Skeletal muscle tissue (tissue), 4 donors: ENCODE data around the gene TSPEAR. TPM values are rescaled to one million over a fixed set of nuclear protein-coding genes. Genes with fewer than 3 reads are reported as not detected.
"Not testable (repeated sequence)": the region's sequence is repeated elsewhere in the genome, so short reads cannot be mapped to it uniquely, and the experiment has no call there.

Source experiments
- H3K27ac ChIP-seq: one replicate; pipeline ENCODE4 v1.7.0; 2013; ENCODE audit warnings: mild to moderate bottlenecking, low read depth, low read length, inconsistent platforms
- H3K27me3 ChIP-seq, 3 donors: one replicate each; pipeline ENCODE4 v1.7.0; 2013; ENCODE audit warnings: low read length in 3 of 3; ENCODE audit not compliant: control insufficient read depth in 3 of 3, insufficient read depth in 3 of 3
- H3K36me3 ChIP-seq, 3 donors: one replicate each; pipeline ENCODE4 v1.7.0; 2013; ENCODE audit warnings: low read length in 3 of 3; ENCODE audit not compliant: control insufficient read depth in 3 of 3, insufficient read depth in 3 of 3
- H3K4me1 ChIP-seq, 3 donors: one replicate each; pipeline ENCODE4 v1.7.0; 2013; ENCODE audit warnings: low read length in 3 of 3, mild to moderate bottlenecking in 3 of 3; ENCODE audit not compliant: control insufficient read depth in 3 of 3, insufficient read depth in 3 of 3
- H3K4me3 ChIP-seq, 3 donors: one replicate each; pipeline ENCODE4 v1.7.0; 2013; ENCODE audit warnings: low read length in 3 of 3
- H3K9ac ChIP-seq, 3 donors: one replicate each; pipeline ENCODE4 v1.7.0; 2013; ENCODE audit warnings: low read length in 3 of 3, mild to moderate bottlenecking in 3 of 3, moderate library complexity in 2 of 3, low read depth in 1 of 3
- H3K9me3 ChIP-seq, 3 donors: one replicate each; pipeline ENCODE4 v1.7.0; 2013; ENCODE audit warnings: low read length in 3 of 3; ENCODE audit not compliant: control insufficient read depth in 3 of 3
- total RNA-seq: library from RNA; depleted of rRNA; stranded (reverse); fragments of >200 nt; gene quantifications from one replicate; pipeline ENCODE4 v1.2.3, GENCODE V29; 2014
- donor health status: Osteomylitis.

TSPEAR gene
- total RNA-seq, 1 donor from 2014 or later = not detected

- Histone ChIP-seq H3K9ac (no peak overlapping the region), H3K27ac (no peak overlapping the region), H3K4me3 (no peak overlapping the region), H3K4me1 (no peaks in the 10 kb centered on the region), H3K36me3 (no peaks in the 10 kb centered on the region), H3K9me3 (peaks cover 0 to 2% (median 1%) of the 10 kb centered on the region in 3 donors), H3K27me3 (peaks cover 11 to 45% (median 33%) of the 10 kb centered on the region in 3 donors)
These were observed 23.7 kb downstream of the TSPEAR start for GRCh38 chr21:44687671-44688070.

- H3K27me3 ChIP-seq = peaks cover 11 to 51% (median 38%) of the 10 kb centered on the region in 3 donors
- H3K4me1 ChIP-seq = no peaks in the 10 kb centered on the region
- H3K27ac ChIP-seq = no peak overlapping the region
- H3K4me3 ChIP-seq = no peak overlapping the region
- H3K36me3 ChIP-seq = no peaks in the 10 kb centered on the region
- no peak overlapping the region for H3K9ac ChIP-seq
- no peaks in the 10 kb centered on the region for H3K9me3 ChIP-seq
These were observed 24.4 kb downstream of the TSPEAR start for GRCh38 chr21:44686843-44687561.

GRCh38 chr21:44686000-44686781 is 25.2 kb downstream of the TSPEAR start:
- Histone ChIP-seq H3K9ac (no peak overlapping the region), H3K36me3 (no peaks in the 10 kb centered on the region), H3K4me3 (no peak overlapping the region), H3K27me3 (peaks cover 11 to 51% (median 38%) of the 10 kb centered on the region in 3 donors), H3K27ac (no peak overlapping the region), H3K4me1 (no peaks in the 10 kb centered on the region), H3K9me3 (no peaks in the 10 kb centered on the region)

- H3K4me3 ChIP-seq, H3K36me3 ChIP-seq, H3K9me3 ChIP-seq, H3K9ac ChIP-seq, H3K27ac ChIP-seq, H3K4me1 ChIP-seq: not testable (repeated sequence)
- peaks cover 11 to 51% (median 38%) of the 10 kb centered on the region in 3 donors for H3K27me3 ChIP-seq
These were observed 26.3 kb downstream of the TSPEAR start for GRCh38 chr21:44685050-44685449.

GRCh38 chr21:44684483-44684882 is 26.9 kb downstream of the TSPEAR start:
- Histone ChIP-seq H3K9me3 (no peaks in the 10 kb centered on the region), H3K36me3 (no peaks in the 10 kb centered on the region), H3K27me3 (peaks cover 11 to 51% (median 38%) of the 10 kb centered on the region in 3 donors), H3K4me1 (no peaks in the 10 kb centered on the region), H3K9ac (no peak overlapping the region), H3K4me3 (no peak overlapping the region), H3K27ac (no peak overlapping the region)

- H3K27me3 ChIP-seq = peaks cover 11 to 51% (median 38%) of the 10 kb centered on the region in 3 donors
- no peak overlapping the region for H3K9ac ChIP-seq
These were observed 27.3 kb downstream of the TSPEAR start for GRCh38 chr21:44684077-44684476.

GRCh38 chr21:44682580-44683151 is 28.7 kb downstream of the TSPEAR start:
- H3K36me3 ChIP-seq = no peaks in the 10 kb centered on the region
- H3K27ac ChIP-seq = no peak overlapping the region
- H3K4me1 ChIP-seq = no peaks in the 10 kb centered on the region
- H3K4me3 ChIP-seq = no peak overlapping the region
- H3K27me3 ChIP-seq = peaks cover 11 to 41% (median 27%) of the 10 kb centered on the region in 3 donors
- no peak overlapping the region for H3K9ac ChIP-seq
- H3K9me3 ChIP-seq = no peaks in the 10 kb centered on the region

More at GRCh38 chr21:44684077-44684476, 27.3 kb downstream of the TSPEAR start:
- Histone ChIP-seq H3K36me3 (no peaks in the 10 kb centered on the region), H3K4me3 (no peak overlapping the region), H3K9me3 (no peaks in the 10 kb centered on the region), H3K4me1 (no peaks in the 10 kb centered on the region), H3K27ac (no peak overlapping the region)

- H3K4me3 ChIP-seq = no peak within 1 kb of the TSS
- H3K27me3 ChIP-seq = peaks cover 7 to 39% (median 23%) of the 10 kb centered on the region in 3 donors
- H3K36me3 ChIP-seq = no peaks in the 10 kb centered on the region
- H3K27ac ChIP-seq = no peak within 1 kb of the TSS
- H3K9ac ChIP-seq = no peak within 1 kb of the TSS
- H3K4me1 ChIP-seq = no peaks in the 10 kb centered on the region
- no peaks in the 10 kb centered on the region for H3K9me3 ChIP-seq
These were observed 29.4 kb downstream of the TSPEAR start, which contains the start of gene KRTAP12-1 for GRCh38 chr21:44681861-44682579. TSS of gene KRTAP12-1 (minus strand) at chr21:44682163. CDS start at chr21:44682123, 40 bp downstream.

GRCh38 chr21:44681152-44681551 is 30.2 kb downstream of the TSPEAR start:
- Histone ChIP-seq H3K36me3 (no peaks in the 10 kb centered on the region), H3K4me1 (no peaks in the 10 kb centered on the region), H3K27ac (no peak overlapping the region), H3K9me3 (no peaks in the 10 kb centered on the region), H3K27me3 (peaks cover 0 to 33% (median 18%) of the 10 kb centered on the region in 3 donors), H3K9ac (no peak overlapping the region), H3K4me3 (no peak overlapping the region)
